GM23338 (cell line): ENCODE results near the gene MYO16. TPM values are rescaled to one million over a fixed set of nuclear protein-coding genes. Genes with fewer than 3 reads are reported as not detected.

Experiments used
- ATAC-seq: fragments of 200-7000 bp; cut with Tn5 transposase; 3 replicates; pipeline ENCODE4 v1.9.1; 2020
- DNase-seq: peaks from one replicate; pipeline ENCODE4 v3.0.0-alpha.2; 2015; ENCODE audit warnings: low spot score
- H2AFZ ChIP-seq: fragments of 200-600 bp; sonication (generic); 2 replicates; pipeline ENCODE4 v1.8.0; 2016; ENCODE audit warnings: antibody characterized with exemption, mild to moderate bottlenecking, moderate library complexity
- H3F3A ChIP-seq: fragments of 200-600 bp; sonication (generic); replicated peaks from 2 replicates; pipeline ENCODE4 v1.8.0; 2017; ENCODE audit warnings: antibody characterized with exemption, mixed run types, low read depth
- H3K27ac ChIP-seq: fragments of 200-600 bp; sonication (generic); 2 replicates; pipeline ENCODE4 v1.6.1; 2016; ENCODE audit warnings: low read depth
- H3K27me3 ChIP-seq: fragments of 200-600 bp; sonication (generic); 2 replicates; pipeline ENCODE4 v1.8.0; 2016; ENCODE audit warnings: mild to moderate bottlenecking, mixed run types, moderate library complexity; ENCODE audit not compliant: insufficient read depth
- H3K36me3 ChIP-seq: fragments of 200-600 bp; sonication (generic); 2 replicates; pipeline ENCODE4 v1.8.0; 2016; ENCODE audit warnings: mild to moderate bottlenecking; ENCODE audit not compliant: insufficient read depth
- H3K4me1 ChIP-seq: fragments of 200-600 bp; sonication (generic); 2 replicates; pipeline ENCODE4 v1.8.0; 2016; ENCODE audit warnings: mild to moderate bottlenecking, moderate library complexity; ENCODE audit not compliant: insufficient read depth
- H3K4me2 ChIP-seq: fragments of 200-600 bp; sonication (generic); 2 replicates; pipeline ENCODE4 v1.7.1; 2017; ENCODE audit warnings: mixed run types
- H3K4me3 ChIP-seq: fragments of 200-600 bp; sonication (generic); 2 replicates; pipeline ENCODE4 v1.6.1; 2016; ENCODE audit warnings: mixed run types
- H3K79me2 ChIP-seq: fragments of 200-600 bp; sonication (generic); replicated peaks from 2 replicates; pipeline ENCODE4 v1.8.0; 2017; ENCODE audit warnings: mild to moderate bottlenecking; ENCODE audit not compliant: insufficient read depth
- H3K9me2 ChIP-seq: fragments of 200-600 bp; sonication (generic); 2 replicates; pipeline ENCODE4 v1.8.0; 2017; ENCODE audit not compliant: insufficient read depth
- H4K20me1 ChIP-seq: fragments of 200-600 bp; sonication (generic); replicated peaks from 2 replicates; pipeline ENCODE4 v1.8.0; 2017; ENCODE audit warnings: mild to moderate bottlenecking; ENCODE audit not compliant: insufficient read depth
- H3K27ac Mint-ChIP-seq: 2 replicates; pipeline ENCODE4 v1.8.0; 2020; ENCODE audit warnings: inconsistent platforms, mild to moderate bottlenecking, moderate library complexity, mixed read lengths
- H3K27me3 Mint-ChIP-seq: 3 replicates; pipeline ENCODE4 v1.8.0; 2022; ENCODE audit warnings: low read depth, mild to moderate bottlenecking, moderate library complexity, mixed read lengths, inconsistent platforms; ENCODE audit not compliant: insufficient read depth, poor library complexity
- H3K36me3 Mint-ChIP-seq: 3 replicates; pipeline ENCODE4 v1.8.0; 2021; ENCODE audit warnings: low read depth, mild to moderate bottlenecking, inconsistent platforms, moderate library complexity, mixed read lengths
- H3K4me1 Mint-ChIP-seq: 3 replicates; pipeline ENCODE4 v1.8.0; 2020; ENCODE audit warnings: mild to moderate bottlenecking, inconsistent platforms, mixed read lengths
- H3K4me3 Mint-ChIP-seq: 3 replicates; pipeline ENCODE4 v1.8.0; 2021; ENCODE audit warnings: moderate library complexity, mild to moderate bottlenecking, inconsistent platforms, mixed read lengths
- H3K9me3 Mint-ChIP-seq: 3 replicates; pipeline ENCODE4 v1.8.0; 2020; ENCODE audit warnings: moderate library complexity, mild to moderate bottlenecking, inconsistent platforms, mixed read lengths
- CREB1 ChIP-seq: fragments of 250-450 bp; sonication (Bioruptor Pico); IDR thresholded peaks from 2 replicates; pipeline ENCODE4 v1.5.0; 2020; ENCODE audit warnings: low read depth, mild to moderate bottlenecking, moderate library complexity
- CTCF ChIP-seq, 2 experiments: fragments of 200-600 bp in 1 of 2; sonication (generic) in 1 of 2; conservative IDR thresholded peaks; 2 replicates each; pipeline versions ENCODE4 v1.5.1 to v1.6.1; 2016 to 2017; ENCODE audit warnings: antibody characterized with exemption in 2 of 2, low read depth in 2 of 2, mild to moderate bottlenecking in 2 of 2, moderate library complexity in 1 of 2
- EZH2phosphoT487 ChIP-seq: fragments of 200-600 bp; sonication (generic); IDR thresholded peaks from one replicate; pipeline ENCODE4 v1.8.1; 2018; ENCODE audit warnings: antibody characterized with exemption; ENCODE audit not compliant: unreplicated experiment
- JUNB ChIP-seq: IDR thresholded peaks from one replicate; pipeline ENCODE4 v1.6.1; 2016; ENCODE audit warnings: antibody characterized with exemption; ENCODE audit not compliant: unreplicated experiment
- NANOG ChIP-seq: IDR thresholded peaks from 2 replicates; pipeline ENCODE4 v1.6.1; 2016; ENCODE audit warnings: antibody characterized with exemption, borderline replicate concordance
- POLR2AphosphoS5 ChIP-seq: IDR thresholded peaks from 2 replicates; pipeline ENCODE4 v1.6.1; 2016; ENCODE audit warnings: antibody characterized with exemption, low read depth
- STAT1 ChIP-seq: IDR thresholded peaks from one replicate; pipeline ENCODE4 v1.6.1; 2016; ENCODE audit warnings: antibody characterized with exemption; ENCODE audit not compliant: unreplicated experiment
- ZNF114 ChIP-seq: fragments of 250-450 bp; sonication (Bioruptor Pico); IDR thresholded peaks from 2 replicates; pipeline ENCODE4 v1.5.0; 2020; ENCODE audit warnings: mild to moderate bottlenecking, moderate library complexity
- ZNF331 ChIP-seq: fragments of 250-450 bp; sonication (Bioruptor Pico); IDR thresholded peaks from 2 replicates; pipeline ENCODE4 v1.5.0; 2020; ENCODE audit warnings: low read depth, mild to moderate bottlenecking, moderate library complexity
- ZNF462 ChIP-seq: fragments of 250-450 bp; sonication (Bioruptor Pico); IDR thresholded peaks from 2 replicates; pipeline ENCODE4 v1.5.0; 2020; ENCODE audit warnings: mild to moderate bottlenecking, moderate library complexity
- polyA plus RNA-seq: library from polyadenylated mRNA; unstranded; fragments of >200 nt; fragmentation: Nextera tagmentation; extraction: Ambion mirVana; gene quantifications from 2 replicates; pipeline ENCODE4 v1.2.1, GENCODE V29; 2016
- total RNA-seq: library from RNA; depleted of rRNA; stranded (reverse); fragments of >200 nt; shearing (Covaris generic); gene quantifications from 2 replicates; pipeline ENCODE4 v1.2.3, GENCODE V29; 2014
- TF ChIP-seq, protein P1 (sequence below): IDR thresholded peaks from one replicate; pipeline ENCODE4 v1.6.1; 2018; ENCODE audit warnings: antibody characterized with exemption; ENCODE audit not compliant: unreplicated experiment

The MYO16 gene
- total and polyA plus RNA-seq, 2 experiments from 2014 or later: 0.10 to 0.13 TPM

DNA sequence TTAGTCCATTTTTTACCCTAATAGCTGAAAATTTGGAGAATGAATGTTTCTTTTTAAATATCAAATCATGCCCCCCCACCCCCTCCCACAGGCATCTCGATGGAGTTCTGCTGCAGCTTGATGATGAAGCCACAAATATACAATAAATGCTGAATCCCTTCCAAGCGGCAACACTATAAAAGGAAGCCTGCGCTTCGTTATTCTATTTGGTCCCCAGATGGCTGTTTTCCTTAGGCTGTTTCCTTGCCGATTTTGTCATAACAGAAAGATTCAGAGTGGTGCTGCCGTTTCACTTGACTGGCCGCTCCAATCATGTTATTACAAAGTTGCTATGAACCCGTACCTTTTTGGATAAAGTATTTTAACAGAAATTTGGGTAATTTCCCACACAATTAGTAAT is 79.5 kb downstream of the MYO16 start (continued):
- TF ChIP-seq ZNF462 (CRISPR knock-in tag) (no peak), STAT1 (no peak), CTCF (conservative IDR thresholded peaks at IDR 0.05; ENCODE audit: low read depth in 2 of 2) (no peak)

DNA sequence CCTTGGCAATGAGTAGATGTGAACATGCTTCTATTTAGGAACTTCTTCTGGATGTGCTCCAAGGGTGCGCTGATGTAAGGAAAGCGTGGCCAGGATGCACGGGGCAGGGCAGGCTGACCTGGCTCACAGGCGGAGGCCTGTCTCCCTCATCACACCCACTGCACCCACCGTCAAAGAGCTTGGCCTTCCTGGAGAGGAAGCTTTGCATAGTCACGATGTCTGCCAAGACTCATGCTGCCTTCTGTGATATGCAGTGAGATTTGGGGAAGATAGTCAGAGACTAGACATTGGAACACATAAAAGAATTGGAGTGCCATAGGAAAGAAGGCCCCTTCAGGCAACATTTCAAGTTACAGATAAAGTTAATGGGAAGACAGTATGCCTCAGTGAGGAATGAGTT is 82.0 kb downstream of the MYO16 start:
- no peak for ATAC-seq
- Mint-ChIP-seq H3K4me3 (no peak overlapping the region), H3K27me3 (no peaks in the 10 kb centered on the region), H3K4me1 (no peaks in the 10 kb centered on the region), H3K27ac (no peak overlapping the region), H3K36me3 (no peaks in the 10 kb centered on the region), H3K9me3 (no peaks in the 10 kb centered on the region)
- Histone ChIP-seq H2AFZ (no peak overlapping the region), H3K79me2 (no peaks in the 10 kb centered on the region), H4K20me1 (no peaks in the 10 kb centered on the region), H3K27me3 (no peaks in the 10 kb centered on the region), H3K9me2 (no peaks in the 10 kb centered on the region), H3K4me2 (no peak overlapping the region), H3K4me1 (no peaks in the 10 kb centered on the region), H3K36me3 (no peaks in the 10 kb centered on the region), H3K27ac (no peak overlapping the region), H3F3A (no peaks in the 10 kb centered on the region), H3K4me3 (no peak overlapping the region)
- TF ChIP-seq EZH2phosphoT487 (no peak), NANOG (no peak), ZNF114 (CRISPR knock-in tag) (no peak), CTCF (conservative IDR thresholded peaks at IDR 0.05; ENCODE audit: low read depth in 2 of 2) (no peak), STAT1 (no peak), POLR2AphosphoS5 (no peak), CREB1 (no peak), ZNF331 (CRISPR knock-in tag) (no peak), JUNB (no peak)
- TF ChIP-seq, protein P1, sequence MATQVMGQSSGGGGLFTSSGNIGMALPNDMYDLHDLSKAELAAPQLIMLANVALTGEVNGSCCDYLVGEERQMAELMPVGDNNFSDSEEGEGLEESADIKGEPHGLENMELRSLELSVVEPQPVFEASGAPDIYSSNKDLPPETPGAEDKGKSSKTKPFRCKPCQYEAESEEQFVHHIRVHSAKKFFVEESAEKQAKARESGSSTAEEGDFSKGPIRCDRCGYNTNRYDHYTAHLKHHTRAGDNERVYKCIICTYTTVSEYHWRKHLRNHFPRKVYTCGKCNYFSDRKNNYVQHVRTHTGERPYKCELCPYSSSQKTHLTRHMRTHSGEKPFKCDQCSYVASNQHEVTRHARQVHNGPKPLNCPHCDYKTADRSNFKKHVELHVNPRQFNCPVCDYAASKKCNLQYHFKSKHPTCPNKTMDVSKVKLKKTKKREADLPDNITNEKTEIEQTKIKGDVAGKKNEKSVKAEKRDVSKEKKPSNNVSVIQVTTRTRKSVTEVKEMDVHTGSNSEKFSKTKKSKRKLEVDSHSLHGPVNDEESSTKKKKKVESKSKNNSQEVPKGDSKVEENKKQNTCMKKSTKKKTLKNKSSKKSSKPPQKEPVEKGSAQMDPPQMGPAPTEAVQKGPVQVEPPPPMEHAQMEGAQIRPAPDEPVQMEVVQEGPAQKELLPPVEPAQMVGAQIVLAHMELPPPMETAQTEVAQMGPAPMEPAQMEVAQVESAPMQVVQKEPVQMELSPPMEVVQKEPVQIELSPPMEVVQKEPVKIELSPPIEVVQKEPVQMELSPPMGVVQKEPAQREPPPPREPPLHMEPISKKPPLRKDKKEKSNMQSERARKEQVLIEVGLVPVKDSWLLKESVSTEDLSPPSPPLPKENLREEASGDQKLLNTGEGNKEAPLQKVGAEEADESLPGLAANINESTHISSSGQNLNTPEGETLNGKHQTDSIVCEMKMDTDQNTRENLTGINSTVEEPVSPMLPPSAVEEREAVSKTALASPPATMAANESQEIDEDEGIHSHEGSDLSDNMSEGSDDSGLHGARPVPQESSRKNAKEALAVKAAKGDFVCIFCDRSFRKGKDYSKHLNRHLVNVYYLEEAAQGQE: no peak
- DNase-seq: no peak
